ENCODE results near the gene TAS2R50. TPM values are rescaled to one million over a fixed set of nuclear protein-coding genes. Genes with fewer than 3 reads are reported as not detected.
"Not testable (repeated sequence)": the region's sequence is repeated elsewhere in the genome, so short reads cannot be mapped to it uniquely, and the experiment has no call there.

Gene TAS2R50
- total RNA-seq (2021; ENCODE audit: unreplicated experiment) (0.18 TPM), Bru-seq, nascent RNA (percentile 81 among the genes with signal in this experiment), BruChase-seq, experiment 1, labeled RNA remaining after a 2-hour chase (percentile 78 among the genes with signal in this experiment), BruChase-seq, experiment 2, labeled RNA remaining after a 6-hour chase (percentile 50 among the genes with signal in this experiment)
- not detected for polyA plus RNA-seq (2012; ENCODE audit: insufficient read length)
- long read RNA-seq = 0 reads

GRCh38 chr12:10986812-10987211, at the start of gene TAS2R50:
Gene TAS2R50, minus strand, starts transcription at chr12:10986912. Its CDS starts 52 bp downstream, at chr12:10986860.
- in situ Hi-C loops (cut with HindIII; ENCODE audit: low pct_unique_long_range_greater_than_20kb, low sequenced_read_pairs) (no loop called here), intact Hi-C loops (cut with micrococcal nuclease; ENCODE audit: unreplicated experiment) (no loop called here)
- ATAC-seq (no peak), DNase-seq (ENCODE audit: low read depth, low spot score) (no peak)
- H3K9me3 ChIP-seq (ENCODE audit: control insufficient read depth, insufficient read depth, low read depth, low read length) = no peaks in the 10 kb centered on the region
- TF ChIP-seq TCF7L2 (IDR thresholded peaks at IDR 0.05; ENCODE audit: low read depth, low read length) = no peak
- no peak for TF ChIP-seq CTCF (IDR thresholded peaks at IDR 0.05)
- no peak for TF ChIP-seq POLR2AphosphoS5 (IDR thresholded peaks at IDR 0.05; ENCODE audit: low read depth, low read length)
- TF ChIP-seq REST (IDR thresholded peaks at IDR 0.05; ENCODE audit: insufficient read depth in 1 of 2, low read depth in 2 of 2, low read length in 1 of 2) = no peak
- H3K36me3 ChIP-seq (ENCODE audit: control insufficient read depth, insufficient read depth, low read length) = no peaks in the 10 kb centered on the region
- ChIA-PET CTCF (no interaction called here), POLR2A (no interaction called here)
- H3K27ac ChIP-seq (ENCODE audit: low read length) = no peak within 1 kb of the TSS
- H3K27me3 ChIP-seq (ENCODE audit: control insufficient read depth, insufficient read depth, low read length) = no peaks in the 10 kb centered on the region
- H3K4me1 ChIP-seq (ENCODE audit: control insufficient read depth, insufficient read depth, low read length) = no peaks in the 10 kb centered on the region
- no TSS peak for BruUV-seq (replicated peaks)
- no peak within 1 kb of the TSS for H3K4me3 ChIP-seq (ENCODE audit: low read depth in 2 of 2, low read length in 2 of 2)

- H3K27me3 ChIP-seq (ENCODE audit: control insufficient read depth, insufficient read depth, low read length); H3K27ac ChIP-seq (ENCODE audit: low read length); H3K4me1 ChIP-seq (ENCODE audit: control insufficient read depth, insufficient read depth, low read length); H3K4me3 ChIP-seq (ENCODE audit: low read depth in 2 of 2, low read length in 2 of 2); DNase-seq (ENCODE audit: low read depth, low spot score); H3K36me3 ChIP-seq (ENCODE audit: control insufficient read depth, insufficient read depth, low read length); ATAC-seq; BruUV-seq (replicated peaks); H3K9me3 ChIP-seq (ENCODE audit: control insufficient read depth, insufficient read depth, low read depth, low read length); POLR2A ChIA-PET; in situ Hi-C loops (cut with HindIII; ENCODE audit: low pct_unique_long_range_greater_than_20kb, low sequenced_read_pairs); CTCF ChIA-PET: not testable (repeated sequence)
- intact Hi-C loops (cut with micrococcal nuclease; ENCODE audit: unreplicated experiment) = loop anchor here (10.0 kb wide), 1 partner anchor 121 kb away; no protein-coding TSS in a partner anchor
These were observed 47.2 kb upstream of the TAS2R50 start for GRCh38 chr12:11033959-11034358.

GRCh38 chr12:11031307-11031706, 44.6 kb upstream of the TAS2R50 start, which contains the start of gene TAS2R31:
Gene TAS2R31, minus strand, starts transcription at chr12:11031407. Its CDS starts 72 bp downstream, at chr12:11031335.
- no peak within 1 kb of the TSS for H3K27ac ChIP-seq (ENCODE audit: low read length)
- intact Hi-C loops (cut with micrococcal nuclease; ENCODE audit: unreplicated experiment) (loop anchor here (10.0 kb wide), 1 partner anchor 123 kb away; no protein-coding TSS in a partner anchor), in situ Hi-C loops (cut with HindIII; ENCODE audit: low pct_unique_long_range_greater_than_20kb, low sequenced_read_pairs) (no loop called here)
- no peaks in the 10 kb centered on the region for H3K27me3 ChIP-seq (ENCODE audit: control insufficient read depth, insufficient read depth, low read length)
- ChIA-PET CTCF (no interaction called here), POLR2A (interaction anchor here (0.6 kb wide), 1 partner anchor 672 kb away, joined by 5 read pairs; no protein-coding TSS in a partner anchor)
- no peak within 1 kb of the TSS for H3K4me3 ChIP-seq (ENCODE audit: low read depth in 2 of 2, low read length in 2 of 2)
- H3K36me3 ChIP-seq (ENCODE audit: control insufficient read depth, insufficient read depth, low read length) = no peaks in the 10 kb centered on the region
- ATAC-seq = no peak
- no peaks in the 10 kb centered on the region for H3K9me3 ChIP-seq (ENCODE audit: control insufficient read depth, insufficient read depth, low read depth, low read length)
- BruUV-seq (replicated peaks) = no TSS peak
- no peaks in the 10 kb centered on the region for H3K4me1 ChIP-seq (ENCODE audit: control insufficient read depth, insufficient read depth, low read length)
- no peak for DNase-seq (ENCODE audit: low read depth, low spot score)
- TF ChIP-seq REST (IDR thresholded peaks at IDR 0.05; ENCODE audit: insufficient read depth in 1 of 2, low read depth in 2 of 2, low read length in 1 of 2) = no peak
- TF ChIP-seq SIN3A (IDR thresholded peaks at IDR 0.05; ENCODE audit: borderline replicate concordance, insufficient read depth, low read depth, low read length) = no peak
- TF ChIP-seq CTCF (IDR thresholded peaks at IDR 0.05) = no peak
- TF ChIP-seq POLR2AphosphoS5 (IDR thresholded peaks at IDR 0.05; ENCODE audit: low read depth, low read length) = no peak
- no peak for TF ChIP-seq TCF7L2 (IDR thresholded peaks at IDR 0.05; ENCODE audit: low read depth, low read length)
